PC-9 (cell line): Measurements from ENCODE around the gene ABHD17A.

Experiments used
- CTCF ChIP-seq: fragments of 200-600 bp; sonication (generic); conservative IDR thresholded peaks from 2 replicates; pipeline ENCODE4 v1.6.1; 2017; ENCODE audit warnings: mixed run types, antibody characterized with exemption, mild to moderate bottlenecking, moderate library complexity
- EZH2 ChIP-seq: fragments of 200-600 bp; sonication (generic); IDR thresholded peaks from 2 replicates; pipeline ENCODE4 v1.8.0; 2017; ENCODE audit warnings: antibody characterized with exemption, low read depth

GRCh38 chr19:1832046-1832663, 53.1 kb downstream of the ABHD17A start:
- no peak for TF ChIP-seq EZH2
- no peak for TF ChIP-seq CTCF
